SH-SY5Y (cell line): ENCODE results near the gene ANKRD39.

Experiments used
- GATA2 ChIP-seq: IDR thresholded peaks from 2 replicates; pipeline ENCODE4 v1.6.1; 2011; ENCODE audit warnings: mild to moderate bottlenecking, low read depth, low read length
- GATA3 ChIP-seq: IDR thresholded peaks from 2 replicates; pipeline ENCODE4 v1.6.1; 2011; ENCODE audit warnings: low read depth, mild to moderate bottlenecking, low read length, moderate library complexity

DNA sequence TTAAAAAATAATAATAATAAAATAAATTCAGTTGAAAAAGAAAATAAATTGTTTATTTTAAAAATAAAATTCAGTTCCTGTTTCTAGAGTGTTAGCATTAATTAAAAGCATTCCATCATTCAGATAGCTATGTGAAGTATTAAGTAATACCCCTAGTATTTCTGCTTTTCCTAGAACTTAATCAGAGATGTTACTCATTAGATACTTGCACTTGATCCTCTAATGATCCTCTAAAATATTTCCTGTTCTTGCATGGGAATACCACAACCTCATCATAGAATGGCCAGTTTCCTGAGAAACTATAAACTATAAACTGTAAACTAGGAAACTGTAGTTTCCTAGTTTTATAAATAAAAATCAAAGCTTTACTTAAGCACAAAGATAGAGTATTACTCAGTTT, 52.8 kb downstream of the ANKRD39 start:
- no peak for TF ChIP-seq GATA2
- TF ChIP-seq GATA3: no peak
